Astrocyte (in vitro differentiated cells and primary cell): ENCODE results near the gene PPP2R5D.

Experiments
- CTCF ChIP-seq: IDR thresholded peaks from 2 replicates; pipeline ENCODE4 v1.5.1; 2011; ENCODE audit warnings: low read depth, mild to moderate bottlenecking, inconsistent platforms, low read length, moderate library complexity; ENCODE audit not compliant: insufficient read depth
- EZH2 ChIP-seq: IDR thresholded peaks from 2 replicates; pipeline ENCODE4 v1.6.1; 2012; ENCODE audit warnings: mild to moderate bottlenecking, low read length, inconsistent platforms; ENCODE audit not compliant: insufficient read depth

GRCh38 chr6:42937548-42938427 is 46.6 kb upstream of the PPP2R5D start:
- no peak for TF ChIP-seq CTCF
- TF ChIP-seq EZH2: no peak
